ENCODE data around the gene ECD. TPM values are rescaled to one million over a fixed set of nuclear protein-coding genes. Genes with fewer than 3 reads are reported as not detected.

The ECD gene
- total and polyA plus RNA-seq, 2 of the 4 experiments (the other 2 are of a cell fraction): 22.1 to 32.8 TPM

GRCh38 chr10:73215749-73216148, 47.9 kb upstream of the ECD start:
- in situ Hi-C loops (cut with MboI; ENCODE audit: low sequenced_read_pairs) (no loop called here), dilution Hi-C loops (cut with HindIII; ENCODE audit: low sequenced_read_pairs, unreplicated experiment) (no loop called here), intact Hi-C loops (cut with micrococcal nuclease) (no loop called here)
- no peak overlapping the region for H2BK5ac ChIP-seq (ENCODE audit: low read depth, low read length, poor library complexity, severe bottlenecking)
- no peak overlapping the region for H3K56ac ChIP-seq (ENCODE audit: extremely low read depth, insufficient read depth, low read length)
- H3K18ac ChIP-seq (ENCODE audit: low read depth, low read length): no peak overlapping the region
- no peaks in the 10 kb centered on the region for H3K9me3 ChIP-seq (ENCODE audit: control insufficient read depth, insufficient read depth, low read length)
- no peak overlapping the region for H2BK15ac ChIP-seq (ENCODE audit: low read depth, low read length)
- no peak overlapping the region for H2BK20ac ChIP-seq (ENCODE audit: low read depth, low read length)
- no peak overlapping the region for H3K14ac ChIP-seq (replicated peaks; ENCODE audit: low read depth, low read length)
- H2AK5ac ChIP-seq (ENCODE audit: low read depth, low read length): no peak overlapping the region
- ChIA-PET POLR2A (ENCODE audit: unreplicated experiment) (no interaction called here), CTCF (no interaction called here)
- H3K27me3 ChIP-seq (ENCODE audit: control insufficient read depth, insufficient read depth, low read length): no peaks in the 10 kb centered on the region
- no peak overlapping the region for H4K5ac ChIP-seq (ENCODE audit: low read depth, low read length)
- TF ChIP-seq POLR2A (IDR thresholded peaks at IDR 0.05; ENCODE audit: low read depth, low read length): no peak
- TF ChIP-seq SMC3 (IDR thresholded peaks at IDR 0.05; ENCODE audit: low read depth, low read length): no peak
- TF ChIP-seq FOS (IDR thresholded peaks at IDR 0.05; ENCODE audit: low read depth, low read length): no peak
- no peak for TF ChIP-seq RFX5 (IDR thresholded peaks at IDR 0.05; ENCODE audit: low read depth, low read length)
- TF ChIP-seq CTCF (conservative IDR thresholded peaks at IDR 0.05; ENCODE audit: low read depth, low read length): no peak
- TF ChIP-seq RAD21 (IDR thresholded peaks at IDR 0.05; ENCODE audit: low read length): no peak
- no peak for TF ChIP-seq CHD1 (IDR thresholded peaks at IDR 0.05; ENCODE audit: low read depth, low read length)
- no CpG with 5 or more reads among the region's 1 CpG for WGBS, 2 experiments (ENCODE audit: extremely low coverage in 2 of 2, insufficient read length in 1 of 2)
- no peaks in the 10 kb centered on the region for H3K4me1 ChIP-seq (ENCODE audit: control insufficient read depth, insufficient read depth, low read length)
- no peak for DNase-seq
- H3K27ac ChIP-seq (ENCODE audit: insufficient read depth, low read length): no peak overlapping the region
- no peak for ATAC-seq (ENCODE audit: low read depth)
- no peak overlapping the region for H2AK9ac ChIP-seq (replicated peaks; ENCODE audit: low read depth, low read length, poor library complexity)
- no TSS peak for BruUV-seq (replicated peaks)
- H3K9me1 ChIP-seq (ENCODE audit: insufficient read depth, low read length): 0 out of 2 replicates have a peak, but pooled peaks cover 3% of the 10 kb centered on the region
- no peak overlapping the region for H3K4me2 ChIP-seq (ENCODE audit: low read depth, low read length)
- no peak overlapping the region for H4K91ac ChIP-seq (ENCODE audit: insufficient read depth, low read depth, low read length)
- H3K23ac ChIP-seq (ENCODE audit: low read depth, low read length): no peak overlapping the region
- peaks cover 16% of the 10 kb centered on the region for H3K36me3 ChIP-seq (ENCODE audit: control insufficient read depth, insufficient read depth, low read length)
- H2AFZ ChIP-seq (replicated peaks; ENCODE audit: low read length, poor library complexity): no peak overlapping the region
- H3K4ac ChIP-seq (ENCODE audit: low read depth, low read length): no peak overlapping the region
- no peak overlapping the region for H2BK120ac ChIP-seq (ENCODE audit: low read depth, low read length)
- no peak overlapping the region for H3K4me3 ChIP-seq (ENCODE audit: insufficient read depth, low read depth, low read length)
- no peaks in the 10 kb centered on the region; the same call in 1 of the 2 replicates for H4K20me1 ChIP-seq (ENCODE audit: insufficient read depth, low read length)
- no peaks in the 10 kb centered on the region; a peak in 2 of 4 replicates for H3K79me1 ChIP-seq (ENCODE audit: low read depth in 1 of 2, low read length in 2 of 2)
- no peak overlapping the region for H4K8ac ChIP-seq (ENCODE audit: low read depth in 2 of 2, low read length in 2 of 2)
- no peak overlapping the region for H3K9ac ChIP-seq (ENCODE audit: low read depth, low read length)
